DMS153 treated with DMSO at 0.1 percent for 48 hours (cell line): ENCODE measurements around the gene CYTH2.
A peak's percentile ranks its signal among the peaks of the same experiment; 100 is the strongest.

Experiments
- DNase-seq: peaks from one replicate; lab custom pipeline; 2025; ENCODE audit not compliant: unreplicated experiment; lab: John Stamatoyannopoulos, UW

CYTH2 gene

GRCh38 chr19:48492925-48493717 lies 24.0 kb downstream of the CYTH2 start:
- DNase-seq: peak; percentile 99

- no peak for DNase-seq
Measured at GRCh38 chr19:48493718-48494401, 24.7 kb downstream of the CYTH2 start.

- DNase-seq: no peak
Measured at GRCh38 chr19:48495396-48495795, 26.2 kb downstream of the CYTH2 start.

GRCh38 chr19:48496959-48497727 lies 28.0 kb downstream of the CYTH2 start:
- DNase-seq: no peak

GRCh38 chr19:48497728-48498594 lies 28.8 kb downstream of the CYTH2 start:
- no peak for DNase-seq

GRCh38 chr19:48498595-48499311 lies 29.6 kb downstream of the CYTH2 start:
- no peak for DNase-seq

- no peak for DNase-seq
Measured at GRCh38 chr19:48499316-48500090, 30.3 kb downstream of the CYTH2 start.

GRCh38 chr19:48500830-48501493 lies 31.8 kb downstream of the CYTH2 start:
- DNase-seq: no peak

- peak; percentile 93 for DNase-seq
Measured at GRCh38 chr19:48501494-48502349, 32.6 kb downstream of the CYTH2 start.

- no peak for DNase-seq
Measured at GRCh38 chr19:48502350-48503018, 33.3 kb downstream of the CYTH2 start.

GRCh38 chr19:48506138-48506733 lies 37.1 kb downstream of the CYTH2 start:
- peak; percentile 6 for DNase-seq

GRCh38 chr19:48507911-48508439 lies 38.8 kb downstream of the CYTH2 start:
- DNase-seq: no peak

GRCh38 chr19:48508729-48509411 lies 39.7 kb downstream of the CYTH2 start:
- DNase-seq: no peak

GRCh38 chr19:48509467-48510194 lies 40.5 kb downstream of the CYTH2 start:
- DNase-seq: no peak
